HG03196 (cell line): Measurements from ENCODE around the gene CDKN2B-AS1.

Experiments
- ATAC-seq: cut with Tn5 transposase; IDR thresholded peaks from one replicate; pipeline ENCODE4 v1.9.1; 2021; ENCODE audit not compliant: unreplicated experiment

The CDKN2B-AS1 gene

DNA sequence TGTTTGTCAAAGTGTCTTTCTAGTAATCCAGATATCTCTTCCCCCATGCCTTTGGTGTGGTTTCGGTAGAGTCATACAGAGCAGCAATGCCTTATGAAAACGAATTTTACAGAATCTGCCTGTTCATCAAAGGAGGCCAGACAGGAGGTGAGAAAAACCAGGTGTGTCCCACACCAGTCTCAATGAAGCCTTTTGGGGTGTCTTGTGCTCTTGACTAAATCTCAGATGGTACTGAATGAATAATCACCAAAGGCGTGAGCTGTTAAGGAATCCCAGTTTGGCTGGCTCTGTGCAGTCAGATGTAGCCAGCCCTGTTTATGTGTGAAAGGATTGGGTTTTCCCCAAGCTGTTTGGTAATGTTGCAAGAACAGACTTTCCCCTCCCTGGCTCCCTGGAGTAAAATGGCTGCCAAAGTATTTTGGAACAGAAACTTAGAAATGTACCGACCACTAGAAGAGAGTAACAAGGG lies 85.3 kb downstream of the CDKN2B-AS1 start:
- peak; percentile 73 for ATAC-seq

DNA sequence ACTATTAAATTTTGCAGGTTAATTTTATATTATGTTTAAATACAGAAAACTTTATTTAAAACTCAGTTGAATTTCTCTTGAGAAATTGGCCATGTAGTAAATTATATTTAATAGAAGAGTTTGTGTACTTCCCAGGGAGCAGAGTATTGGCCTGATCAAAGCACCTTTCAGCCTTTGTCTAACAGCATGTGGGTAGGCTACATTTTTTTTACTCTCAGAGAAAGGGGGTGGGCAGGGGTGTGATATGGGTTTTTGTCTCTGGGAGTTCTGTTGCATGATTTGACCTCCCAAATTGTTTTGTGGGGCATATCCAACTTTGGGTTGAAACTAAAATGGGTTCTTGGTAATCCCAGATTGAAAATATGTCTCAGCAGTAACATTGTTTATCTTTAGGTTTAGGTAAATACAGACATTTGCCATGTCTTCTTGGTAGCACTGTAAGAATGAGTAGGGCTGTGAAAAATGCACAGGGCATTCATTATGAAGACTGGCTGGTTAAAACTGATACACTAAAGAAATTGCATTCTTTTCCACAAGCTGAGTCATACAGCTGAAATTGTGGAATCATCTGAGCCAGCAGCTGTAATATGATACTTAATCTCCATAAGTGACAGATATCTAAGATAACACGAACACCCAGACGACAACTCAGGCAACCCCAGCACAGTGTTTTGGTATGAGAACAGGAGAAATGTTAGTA lies 89.9 kb downstream of the CDKN2B-AS1 start:
- no peak for ATAC-seq

DNA sequence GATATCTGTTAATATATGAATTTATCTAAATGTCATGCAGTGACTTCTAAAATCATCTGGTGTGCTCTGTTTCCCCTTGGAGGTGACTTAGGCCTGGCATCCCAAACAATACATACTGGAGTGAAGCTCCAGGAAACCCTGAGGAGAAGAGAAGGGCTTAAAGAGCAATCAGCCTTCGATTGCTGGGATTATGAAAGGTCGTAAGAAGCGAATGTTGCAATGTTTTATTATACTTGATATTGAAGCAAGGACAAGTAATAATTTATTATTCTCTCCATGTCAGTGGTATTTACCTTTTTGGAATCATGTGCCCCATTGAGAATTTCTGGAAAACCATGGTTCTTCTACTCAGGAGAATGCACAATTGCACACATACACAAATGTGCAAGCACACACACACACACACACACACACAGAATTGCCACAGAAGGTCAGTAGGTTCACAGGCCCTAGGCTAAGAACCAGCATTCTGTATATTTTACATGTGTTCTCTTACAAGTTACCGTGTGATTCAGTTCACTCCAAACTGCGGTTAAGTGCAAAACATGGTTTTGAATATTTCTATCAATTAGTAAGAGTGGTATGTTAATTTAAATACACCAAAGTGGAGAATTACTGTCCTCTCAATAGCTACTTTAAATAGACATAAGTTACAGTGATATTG lies 93.6 kb downstream of the CDKN2B-AS1 start:
- no peak for ATAC-seq

DNA sequence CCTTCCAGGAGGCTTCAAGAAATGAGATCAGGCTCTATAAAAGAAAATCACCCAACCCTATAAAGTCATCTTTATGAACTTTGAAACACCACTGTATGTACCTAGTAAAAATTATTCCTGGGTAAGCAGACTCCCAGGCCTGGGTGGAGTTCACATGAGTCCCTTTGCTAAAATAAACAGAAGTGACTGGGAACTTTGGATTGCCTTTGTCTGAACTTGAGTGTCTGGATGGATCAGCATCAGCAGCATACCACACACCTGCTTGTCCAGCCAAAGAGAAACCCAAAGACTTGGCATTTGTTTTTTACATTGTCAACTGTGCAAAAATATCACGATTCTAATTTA lies 94.1 kb downstream of the CDKN2B-AS1 start:
- ATAC-seq = no peak

DNA sequence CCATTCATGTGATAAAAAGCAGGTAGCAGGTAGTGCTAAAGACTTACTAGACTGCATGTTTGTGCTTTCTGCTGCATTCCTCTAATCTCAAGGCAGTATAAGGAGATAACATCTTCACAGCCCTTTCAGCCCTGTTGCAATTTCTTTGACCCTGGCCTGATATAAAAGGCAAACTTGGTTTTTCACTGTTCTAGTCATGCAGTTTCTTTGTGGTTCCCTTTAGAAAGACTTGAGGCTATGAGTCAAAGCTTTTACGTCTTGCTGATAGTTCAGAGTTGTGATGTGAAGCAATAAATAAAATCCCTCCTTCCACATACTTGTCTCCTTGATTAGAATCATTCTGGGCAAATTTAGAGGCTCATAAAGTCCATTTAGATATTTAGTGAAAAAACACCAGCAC lies 103.1 kb downstream of the CDKN2B-AS1 start:
- ATAC-seq = no peak

DNA sequence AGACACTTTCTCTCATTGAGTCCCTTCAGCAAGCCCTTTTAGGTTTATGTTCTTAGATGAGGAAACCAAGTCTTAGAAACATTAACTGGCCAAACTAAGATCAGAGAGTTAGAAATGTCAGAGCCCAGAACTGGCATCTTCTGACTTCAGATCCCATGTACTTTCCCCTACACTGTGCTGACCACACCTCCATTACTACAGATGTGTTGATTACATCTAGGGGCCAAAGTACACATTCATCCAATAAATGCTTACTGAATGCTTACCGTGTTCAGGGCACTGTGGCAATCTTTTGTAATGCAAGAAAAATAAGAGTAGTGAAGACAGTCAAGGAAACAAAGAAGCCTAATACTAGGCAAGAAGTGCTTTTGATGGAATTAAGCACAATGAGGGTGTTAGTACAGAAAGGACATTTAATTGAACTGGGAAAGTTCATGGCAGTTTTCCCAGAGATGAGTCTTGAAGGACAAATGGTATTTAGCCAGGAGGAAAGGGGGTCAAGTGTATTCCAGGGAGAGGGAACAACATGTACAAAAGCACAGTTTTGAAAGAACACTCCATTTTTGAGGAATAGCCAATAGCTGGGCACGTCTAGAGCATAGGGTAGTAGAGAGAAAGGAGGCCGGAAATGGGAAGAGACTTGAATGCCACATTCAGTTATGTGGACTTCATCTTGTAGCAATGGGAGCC lies 104.2 kb downstream of the CDKN2B-AS1 start:
- ATAC-seq = no peak

DNA sequence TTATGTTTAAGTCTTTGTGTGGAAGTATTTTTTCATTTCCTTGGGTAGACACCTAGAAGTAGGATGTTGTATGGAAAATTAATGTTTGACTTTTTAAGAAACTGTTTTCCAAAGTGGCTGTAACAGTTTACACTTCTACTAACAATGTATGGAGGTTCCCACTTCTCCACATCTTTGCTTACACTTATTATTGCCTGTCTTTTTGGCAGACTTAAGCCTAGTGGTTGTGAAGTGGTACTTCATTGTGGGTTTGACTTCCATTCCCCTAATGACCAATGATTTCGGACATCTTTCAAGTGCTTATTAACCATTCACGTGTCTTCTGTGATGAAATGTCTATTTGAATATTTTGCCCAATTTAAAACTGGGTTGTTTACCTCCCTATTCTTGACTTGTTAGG lies 106.0 kb downstream of the CDKN2B-AS1 start:
- ATAC-seq = no peak

DNA sequence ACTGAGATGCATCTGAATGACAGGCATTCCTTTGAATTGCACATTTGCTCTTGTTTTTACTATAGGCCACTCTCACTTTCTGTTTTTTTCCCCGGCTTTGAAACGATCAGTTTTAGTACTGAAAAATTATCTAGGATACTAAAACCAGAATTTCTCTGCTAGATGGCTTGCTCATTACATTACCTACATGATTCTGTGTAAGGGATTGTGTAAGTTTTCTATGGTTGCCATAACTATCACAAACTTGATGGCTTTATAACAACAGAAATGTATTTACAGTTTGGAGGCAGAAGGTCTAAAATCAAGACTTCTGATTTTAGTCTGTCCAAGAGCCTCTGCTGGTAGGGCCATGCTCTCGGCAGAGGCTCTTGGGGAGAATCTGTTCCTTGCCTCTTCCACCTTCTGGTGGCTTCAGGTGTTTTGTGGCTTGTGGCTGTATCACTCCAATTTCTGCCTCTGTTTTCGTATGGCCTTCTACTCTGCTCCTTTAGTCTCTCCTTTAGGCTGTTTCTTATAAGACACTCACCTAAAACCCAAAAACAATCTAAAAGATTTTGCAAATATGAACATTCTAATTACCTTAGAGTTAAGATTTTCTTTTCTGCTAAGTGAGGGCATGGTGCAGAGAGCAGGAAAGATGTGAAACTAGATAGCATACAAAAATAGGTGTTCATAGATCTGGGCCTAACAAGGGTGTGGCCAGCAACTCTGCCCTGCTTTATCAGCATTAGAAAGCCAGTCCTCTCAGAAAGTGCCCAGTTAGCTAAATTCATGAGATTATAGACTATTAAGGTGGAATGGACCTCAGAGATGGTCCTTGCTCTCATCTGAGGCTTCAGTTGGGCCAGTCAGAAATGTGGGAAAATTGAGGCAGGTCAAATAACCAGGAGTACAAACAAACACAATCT lies 107.8 kb downstream of the CDKN2B-AS1 start:
- ATAC-seq = no peak

DNA sequence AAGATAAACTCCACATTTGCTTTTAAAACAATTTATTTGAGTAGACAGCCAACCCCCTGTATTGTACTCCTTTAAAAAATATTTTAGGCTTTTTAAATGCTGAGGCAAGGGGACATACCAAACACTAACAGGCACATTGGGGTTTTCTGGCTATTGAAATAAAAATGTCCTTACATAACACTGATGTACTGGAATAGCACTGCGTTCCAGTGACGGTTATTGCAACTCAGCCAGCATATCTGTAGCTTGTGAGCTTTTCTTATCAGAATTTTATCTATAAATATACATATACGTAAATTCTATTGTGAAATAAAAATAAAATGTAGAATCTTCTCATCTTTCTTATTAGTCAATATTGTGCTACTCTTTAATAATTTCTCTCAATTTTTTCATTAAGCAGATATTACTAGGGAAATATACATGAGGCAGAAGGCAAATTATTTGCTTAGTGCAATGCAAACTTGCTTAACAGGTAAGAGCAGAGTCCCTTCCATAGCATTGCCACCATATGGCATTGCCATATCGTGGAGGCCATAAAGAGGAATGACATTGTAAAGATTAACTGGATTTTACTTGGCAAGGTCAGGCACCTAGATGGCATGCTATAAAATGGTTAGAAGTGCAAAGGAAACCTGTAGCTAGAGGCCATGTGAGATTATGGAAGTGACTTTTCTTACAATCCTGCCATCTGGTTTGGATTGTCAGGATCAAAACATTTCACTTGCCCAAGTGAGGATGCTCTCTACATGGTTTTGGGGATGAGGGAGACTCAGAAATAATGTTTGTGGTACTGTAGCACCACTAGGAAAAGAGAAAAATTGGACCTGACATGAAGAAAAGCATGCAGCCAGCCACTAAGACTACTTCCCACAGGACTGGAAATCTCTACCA lies 109.3 kb downstream of the CDKN2B-AS1 start:
- ATAC-seq = no peak

DNA sequence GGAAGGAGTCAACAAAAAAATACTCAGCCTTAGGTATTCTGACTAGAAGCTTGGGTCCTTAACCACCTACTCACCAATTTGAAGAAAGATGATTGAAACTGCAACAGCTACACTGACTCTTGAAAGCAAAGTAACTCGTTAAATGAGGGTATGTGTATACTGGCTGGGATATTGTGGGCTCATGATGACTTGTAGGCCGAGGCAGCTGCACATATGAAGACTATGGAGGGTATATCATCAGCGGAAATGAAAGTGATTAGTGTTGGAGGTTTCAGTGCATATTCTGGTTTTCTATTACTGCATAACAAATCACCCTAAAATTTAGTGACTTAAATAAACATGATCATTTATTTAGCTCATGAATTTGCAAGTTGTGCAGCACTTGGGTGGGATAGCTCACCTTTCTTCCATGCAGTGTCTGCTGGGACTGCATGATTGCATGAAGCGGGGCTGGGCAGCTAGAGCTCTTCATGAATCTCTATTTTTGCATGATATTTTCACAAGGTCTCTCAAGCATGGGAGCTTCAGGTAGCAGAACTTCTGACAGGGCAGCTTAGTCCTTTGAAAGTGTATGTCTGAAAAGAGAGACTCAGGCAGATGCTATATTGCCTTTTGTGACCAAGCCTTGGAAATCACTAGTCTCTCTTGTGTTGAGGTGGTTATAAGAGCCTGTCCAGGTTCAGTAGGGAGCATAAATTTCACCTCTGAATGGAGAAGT lies 110.6 kb downstream of the CDKN2B-AS1 start:
- ATAC-seq = peak; percentile 98

DNA sequence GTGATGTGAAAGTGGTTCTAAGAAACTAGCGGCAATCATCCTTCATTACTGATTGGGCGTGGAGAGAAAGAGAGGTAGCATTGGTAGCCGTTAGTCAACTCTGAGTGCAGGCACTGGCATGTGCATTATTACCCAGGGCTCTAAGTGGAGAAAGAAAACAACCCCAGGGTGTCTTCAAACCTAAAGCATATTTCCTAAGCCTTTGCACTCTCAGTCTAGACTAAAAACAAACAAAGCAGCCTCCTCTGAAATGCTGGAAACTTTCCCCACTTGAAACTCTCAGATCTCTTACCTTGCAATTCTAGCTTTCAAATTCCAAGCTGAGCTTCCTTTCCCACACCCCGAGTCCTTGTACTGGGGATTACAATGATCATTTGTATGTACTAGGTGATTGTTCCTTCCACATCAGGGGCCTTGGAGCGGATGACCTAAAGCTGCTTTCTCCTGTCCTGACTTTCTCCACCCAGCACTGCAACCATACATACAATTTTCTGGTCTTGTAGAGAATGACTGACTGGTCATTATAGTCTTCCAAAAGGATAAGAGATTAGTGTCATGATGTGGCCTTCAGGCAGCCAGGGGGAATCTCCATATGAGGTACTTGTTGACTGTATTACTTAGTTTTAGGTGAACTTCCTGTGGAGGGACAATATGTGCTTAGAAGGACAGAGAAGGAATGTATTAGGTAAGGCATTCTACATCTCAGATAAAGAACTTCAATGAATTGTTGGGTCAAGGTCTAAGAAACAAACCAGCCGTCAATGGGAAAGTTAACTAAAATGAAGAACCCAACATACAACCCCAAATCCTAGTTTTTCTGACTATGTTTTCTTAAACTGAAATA lies 112.8 kb downstream of the CDKN2B-AS1 start:
- no peak for ATAC-seq

DNA sequence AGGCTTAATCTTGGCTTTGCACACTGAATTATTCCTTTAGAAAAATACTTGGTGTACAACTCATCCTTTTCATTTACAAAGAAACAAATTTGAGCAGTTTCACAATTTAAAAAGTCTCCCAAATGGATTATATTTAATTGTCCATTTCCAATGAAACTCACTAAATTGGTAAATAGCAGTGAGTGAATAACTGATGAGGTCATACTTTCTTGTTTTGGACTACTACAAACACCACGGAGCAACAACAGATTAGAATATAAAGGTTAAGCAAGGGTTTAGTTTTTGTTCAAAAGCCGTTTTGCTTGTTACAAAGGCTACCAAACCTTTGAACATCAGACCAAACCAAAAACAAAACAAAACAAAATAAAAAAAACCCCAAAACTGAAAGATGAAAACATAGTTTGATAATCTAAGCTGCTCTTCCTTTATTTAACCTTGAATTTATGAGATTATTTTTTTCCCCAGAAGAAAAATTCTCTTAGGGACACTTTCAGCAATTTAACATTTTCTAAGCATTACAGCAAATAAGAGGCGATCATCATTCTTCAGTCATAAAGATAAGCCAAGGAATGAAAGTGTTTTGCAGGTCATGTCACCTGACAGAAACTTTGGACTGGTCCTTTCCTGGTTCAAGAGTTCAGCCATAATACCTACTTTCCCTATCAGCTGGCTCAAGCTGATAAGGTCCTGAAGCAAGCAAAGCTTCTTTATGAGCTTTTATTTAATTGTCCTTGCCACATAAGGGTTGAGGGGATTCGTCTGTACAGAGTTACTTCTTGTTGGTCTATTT lies 114.2 kb downstream of the CDKN2B-AS1 start:
- ATAC-seq = no peak

DNA sequence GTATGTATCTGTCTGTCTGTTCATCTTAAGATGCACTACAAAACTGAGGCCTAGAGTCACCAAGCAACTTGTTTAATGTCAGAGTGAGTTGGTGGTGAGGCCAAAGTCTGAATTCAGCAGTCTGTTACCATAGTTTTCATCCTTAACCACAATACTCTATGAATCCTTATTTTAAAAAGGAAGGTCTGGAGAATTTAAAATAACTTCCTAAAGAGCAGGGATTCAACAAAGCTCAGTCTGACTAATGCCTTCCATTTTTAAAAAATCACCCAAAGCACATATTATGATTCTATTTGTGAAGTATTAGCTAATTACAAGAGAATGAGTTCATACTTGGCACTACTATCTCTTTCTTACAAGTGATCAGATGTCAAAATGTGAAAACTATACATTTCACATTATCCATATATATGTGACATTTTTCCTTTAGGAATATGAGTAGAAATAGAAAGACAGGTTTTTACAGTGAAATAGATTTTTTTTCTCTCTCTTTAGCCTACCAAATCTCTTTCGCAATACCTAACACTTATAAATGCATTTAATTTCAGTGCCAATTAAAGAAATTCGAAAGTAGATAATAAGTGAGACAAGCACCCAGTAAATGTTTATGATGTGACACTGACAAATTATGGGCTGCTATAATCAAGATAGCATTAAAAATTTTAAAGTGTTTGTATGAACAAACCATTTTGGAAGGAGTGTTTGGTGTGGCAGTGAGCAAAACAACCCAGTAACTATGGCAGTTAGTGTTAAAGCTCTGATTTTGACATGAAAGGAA lies 116.8 kb downstream of the CDKN2B-AS1 start:
- ATAC-seq = no peak

DNA sequence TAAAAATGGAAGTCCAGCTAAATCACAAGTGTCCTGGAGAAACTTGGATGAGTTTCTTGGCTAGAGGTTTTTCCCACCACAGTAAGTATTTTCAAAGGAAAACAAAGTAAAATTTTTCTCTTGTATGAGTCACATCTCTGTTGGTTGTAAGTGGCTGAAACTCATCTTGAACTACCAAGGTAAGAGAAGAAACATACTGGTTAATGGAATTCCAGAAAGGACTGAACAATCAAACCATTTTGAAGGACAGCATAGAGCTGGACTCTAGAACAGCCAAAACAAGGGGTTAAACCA lies 117.3 kb downstream of the CDKN2B-AS1 start:
- no peak for ATAC-seq

DNA sequence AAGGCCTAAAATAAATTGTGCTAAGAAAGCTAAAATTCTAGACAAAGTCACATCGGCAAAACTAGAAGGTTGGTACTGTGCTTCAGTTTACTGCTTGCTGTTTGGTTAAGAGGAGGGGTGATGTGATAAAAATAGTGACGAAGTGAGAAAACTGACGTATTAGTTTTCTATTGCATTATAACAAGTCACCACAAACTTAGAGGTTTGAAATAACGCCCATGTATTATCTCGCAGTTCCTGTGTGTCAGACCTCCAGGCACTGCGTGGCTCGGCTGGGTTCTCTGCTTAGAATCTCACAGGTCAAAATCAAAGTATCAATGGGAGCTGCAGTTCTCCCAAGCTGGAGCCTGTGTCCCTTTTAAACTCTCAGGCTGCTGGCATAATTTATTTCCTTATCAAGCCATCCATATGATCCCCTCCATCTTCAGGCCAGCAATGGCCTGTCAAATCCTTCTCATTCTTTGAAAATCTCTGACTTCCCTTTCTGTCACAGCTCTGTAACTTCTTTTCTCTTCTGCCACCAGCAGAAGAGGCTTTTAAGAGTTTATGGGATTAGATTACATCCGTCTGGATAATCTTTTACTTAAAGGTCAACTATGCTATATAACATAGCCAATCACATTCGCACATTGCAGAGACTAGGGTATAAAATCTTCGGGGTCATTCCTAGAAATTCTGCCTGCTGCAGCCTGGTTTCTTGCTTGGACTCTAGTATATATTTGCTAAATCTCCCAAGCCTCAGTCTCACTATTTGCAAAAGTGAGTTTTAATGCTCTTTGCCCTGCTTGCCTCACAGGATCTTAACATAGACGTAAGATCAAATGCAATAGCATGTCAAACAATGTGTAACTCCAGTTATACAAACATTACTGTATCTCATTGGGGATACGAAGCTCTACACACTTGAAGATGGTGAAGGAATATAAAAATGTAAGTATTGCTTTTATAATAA lies 118.6 kb downstream of the CDKN2B-AS1 start:
- no peak for ATAC-seq

DNA sequence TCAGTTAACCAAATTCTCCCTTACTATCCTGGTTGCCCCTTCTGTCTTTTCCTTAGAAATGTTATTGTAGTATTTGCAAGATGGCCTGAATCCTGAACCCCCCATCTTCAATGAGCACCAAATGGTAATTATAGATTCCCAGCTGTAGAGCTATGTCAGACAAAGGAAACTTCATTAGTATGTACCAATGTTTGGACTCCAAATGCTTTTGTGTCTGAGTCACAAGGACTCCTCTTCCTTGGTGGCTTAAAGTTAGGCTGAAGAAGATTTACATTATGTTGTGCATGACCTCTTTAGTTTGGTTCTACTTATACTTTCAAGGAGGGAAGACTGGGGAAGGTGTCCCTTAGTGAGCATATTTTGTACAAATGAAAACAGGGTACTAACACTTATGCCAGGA lies 120.4 kb downstream of the CDKN2B-AS1 start:
- no peak for ATAC-seq
